ENCODE results near the gene PCDHA12. TPM values are rescaled to one million over a fixed set of nuclear protein-coding genes. Genes with fewer than 3 reads are reported as not detected.
"Not testable (repeated sequence)": the region's sequence is repeated elsewhere in the genome, so short reads cannot be mapped to it uniquely, and the experiment has no call there.

The PCDHA12 gene
- 1 to 10 TPM in 1 of 4 donors, under 1 TPM in 2, not detected in 1; 0.27 to 1.1 (median 0.83) TPM for total RNA-seq

GRCh38 chr5:140875085-140876065 lies at the start of gene PCDHA12:
Gene PCDHA12, plus strand, starts transcription at chr5:140875308. Its CDS starts 165 bp downstream, at chr5:140875473.
- H3K27me3 ChIP-seq: no peaks in the 10 kb centered on the region
- TF ChIP-seq POLR2A (IDR thresholded peaks at IDR 0.05) (no peak), CTCF (IDR thresholded peaks at IDR 0.05) (no peak)
- DNase-seq: no peak
- H3K9me3 ChIP-seq: peaks cover 0 to 36% (median 7%) of the 10 kb centered on the region in 4 donors
- no peak within 1 kb of the TSS for H3K27ac ChIP-seq
- no peak within 1 kb of the TSS for H3K4me3 ChIP-seq
- no peaks in the 10 kb centered on the region for H3K36me3 ChIP-seq
- H3K4me1 ChIP-seq: no peaks in the 10 kb centered on the region

- no peak for DNase-seq
- H3K27ac ChIP-seq: no peak within 1 kb of the TSS
- no peak within 1 kb of the TSS for H3K4me3 ChIP-seq
- peaks cover 0 to 34% (median 5%) of the 10 kb centered on the region in 4 donors for H3K9me3 ChIP-seq
- H3K36me3 ChIP-seq: no peaks in the 10 kb centered on the region
- H3K4me1 ChIP-seq: no peaks in the 10 kb centered on the region
- H3K27me3 ChIP-seq: no peaks in the 10 kb centered on the region
- no peak for TF ChIP-seq POLR2A (IDR thresholded peaks at IDR 0.05)
- TF ChIP-seq CTCF (IDR thresholded peaks at IDR 0.05): no peak
Observed at GRCh38 chr5:140827704-140828361, 47.3 kb upstream of the PCDHA12 start, which contains the start of gene PCDHA6. Gene PCDHA6, plus strand, starts transcription at chr5:140827960. Its CDS starts 132 bp downstream, at chr5:140828092.

- H3K4me1 ChIP-seq: no peaks in the 10 kb centered on the region
- H3K9me3 ChIP-seq: peaks cover 0 to 29% (median 5%) of the 10 kb centered on the region in 4 donors
- DNase-seq: no peak
- H3K36me3 ChIP-seq: no peaks in the 10 kb centered on the region
- TF ChIP-seq POLR2A (IDR thresholded peaks at IDR 0.05) (no peak), CTCF (IDR thresholded peaks at IDR 0.05) (no peak)
- H3K4me3 ChIP-seq: no peak overlapping the region
- no peaks in the 10 kb centered on the region for H3K27me3 ChIP-seq
- H3K27ac ChIP-seq: no peak overlapping the region
Observed at GRCh38 chr5:140828362-140828737, 46.8 kb upstream of the PCDHA12 start.

- DNase-seq, H3K4me3 ChIP-seq: not testable (repeated sequence)
Observed at GRCh38 chr5:140829511-140830501, 45.3 kb upstream of the PCDHA12 start.

GRCh38 chr5:140833993-140834392 lies 41.1 kb upstream of the PCDHA12 start, which contains the start of gene PCDHA7:
Gene PCDHA7, plus strand, starts transcription at chr5:140834269. Its CDS starts 115 bp downstream, at chr5:140834384.
- H3K4me1 ChIP-seq: no peaks in the 10 kb centered on the region
- no peak for DNase-seq
- H3K27ac ChIP-seq: no peak within 1 kb of the TSS
- no peaks in the 10 kb centered on the region for H3K36me3 ChIP-seq
- no peaks in the 10 kb centered on the region for H3K27me3 ChIP-seq
- peaks cover 0 to 34% (median 12%) of the 10 kb centered on the region in 4 donors for H3K9me3 ChIP-seq
- peak within 1 kb of the TSS in 2 of 4 donors; percentile 6 to 23 for H3K4me3 ChIP-seq
- TF ChIP-seq POLR2A (IDR thresholded peaks at IDR 0.05) (no peak), CTCF (IDR thresholded peaks at IDR 0.05) (no peak)

More at GRCh38 chr5:140829511-140830501, 45.3 kb upstream of the PCDHA12 start:
- H3K36me3 ChIP-seq, H3K4me1 ChIP-seq, H3K27ac ChIP-seq, H3K27me3 ChIP-seq: not testable (repeated sequence)
- peaks cover 0 to 31% (median 8%) of the 10 kb centered on the region in 4 donors for H3K9me3 ChIP-seq

GRCh38 chr5:140834439-140835008 lies 40.6 kb upstream of the PCDHA12 start:
- not testable (repeated sequence) for H3K27ac ChIP-seq, H3K27me3 ChIP-seq, H3K4me1 ChIP-seq, DNase-seq, H3K36me3 ChIP-seq
- Histone ChIP-seq H3K9me3 (peaks cover 0 to 31% (median 9%) of the 10 kb centered on the region in 4 donors), H3K4me3 (peak overlapping the region in 2 of 4 donors; percentile 6 to 23)
